Neural cell (in vitro differentiated cells): ENCODE data around the gene PTPRD. TPM values are rescaled to one million over a fixed set of nuclear protein-coding genes. Genes with fewer than 3 reads are reported as not detected.

Source experiments
- H2AFZ ChIP-seq: fragments of 200-600, 300-800 bp; sonication (generic), shearing (Covaris generic); 2 replicates; pipeline ENCODE4 v1.6.0; 2014; ENCODE audit warnings: low read depth, mild to moderate bottlenecking, antibody characterized with exemption, low read length, moderate library complexity
- H3F3A ChIP-seq: fragments of 200-600 bp; shearing (Covaris generic); 2 replicates; pipeline ENCODE4 v1.6.1; 2016; ENCODE audit warnings: mild to moderate bottlenecking, moderate library complexity, mixed read lengths, antibody characterized with exemption, low read length; ENCODE audit not compliant: insufficient read depth, poor library complexity, severe bottlenecking
- H3K27ac ChIP-seq: fragments of 200-600, 300-800 bp; sonication (generic), shearing (Covaris generic); 2 replicates; pipeline ENCODE4 v1.5.1; 2014; ENCODE audit warnings: mild to moderate bottlenecking, low read length, moderate library complexity
- H3K27me3 ChIP-seq: fragments of 300-800, 200-600 bp; sonication (generic), shearing (Covaris generic); 2 replicates; pipeline ENCODE4 v1.6.0; 2014; ENCODE audit warnings: mild to moderate bottlenecking, low read depth, low read length, moderate library complexity; ENCODE audit not compliant: insufficient read depth
- H3K36me3 ChIP-seq: fragments of 300-800, 200-600 bp; sonication (generic), shearing (Covaris generic); 2 replicates; pipeline ENCODE4 v1.5.1; 2014; ENCODE audit warnings: mild to moderate bottlenecking, antibody characterized with exemption, low read length, moderate library complexity; ENCODE audit not compliant: insufficient read depth
- H3K4me2 ChIP-seq: fragments of 300-800, 200-600 bp; sonication (generic), shearing (Covaris generic); 2 replicates; pipeline ENCODE4 v1.6.0; 2014; ENCODE audit warnings: mild to moderate bottlenecking, low read length
- H3K4me3 ChIP-seq: fragments of 300-800, 200-600 bp; sonication (generic), shearing (Covaris generic); 2 replicates; pipeline ENCODE4 v1.5.1; 2014; ENCODE audit warnings: mild to moderate bottlenecking, low read length, moderate library complexity
- H3K79me2 ChIP-seq: fragments of 200-600 bp; shearing (Covaris generic); replicated peaks from 2 replicates; pipeline ENCODE4 v1.6.0; 2014; ENCODE audit warnings: mild to moderate bottlenecking, low read length, moderate library complexity; ENCODE audit not compliant: insufficient read depth
- H3K9ac ChIP-seq: fragments of 300-800, 200-600 bp; sonication (generic), shearing (Covaris generic); 2 replicates; pipeline ENCODE4 v1.6.1; 2016; ENCODE audit warnings: mild to moderate bottlenecking, low read length, mixed read lengths
- H3K9me2 ChIP-seq: fragments of 200-600 bp; shearing (Covaris generic); 2 replicates; pipeline ENCODE4 v1.6.1; 2016; ENCODE audit warnings: mild to moderate bottlenecking, low read length, mixed read lengths; ENCODE audit not compliant: insufficient read depth
- H3K9me3 ChIP-seq: fragments of 200-600, 300-800 bp; sonication (generic), shearing (Covaris generic); 2 replicates; pipeline ENCODE4 v1.6.1; 2016; ENCODE audit warnings: mild to moderate bottlenecking, mixed run types, low read length, moderate library complexity, mixed read lengths
- H4K20me1 ChIP-seq: fragments of 200-600 bp; shearing (Covaris generic); 2 replicates; pipeline ENCODE4 v1.6.1; 2016; ENCODE audit warnings: mild to moderate bottlenecking, mixed run types; ENCODE audit not compliant: insufficient read depth
- CTCF ChIP-seq: fragments of 450-650 bp; IDR thresholded peaks from 2 replicates; pipeline ENCODE4 v1.5.1; 2014; ENCODE audit warnings: antibody characterized with exemption, mild to moderate bottlenecking, moderate library complexity; ENCODE audit not compliant: poor library complexity, severe bottlenecking
- EP300 ChIP-seq: fragments of 450-650 bp; conservative IDR thresholded peaks from 2 replicates; pipeline ENCODE4 v1.6.1; 2014; ENCODE audit warnings: antibody characterized with exemption, mild to moderate bottlenecking, moderate library complexity; ENCODE audit not compliant: poor library complexity, severe bottlenecking
- EZH2 ChIP-seq: fragments of 200-600, 300-800 bp; shearing (Covaris generic), sonication (generic); IDR thresholded peaks from 2 replicates; pipeline ENCODE4 v1.6.1; 2014; ENCODE audit warnings: antibody characterized with exemption, low read length, borderline replicate concordance, mild to moderate bottlenecking; ENCODE audit not compliant: insufficient read depth, poor library complexity, severe bottlenecking
- MXI1 ChIP-seq: fragments of 450-650 bp; conservative IDR thresholded peaks from 2 replicates; pipeline ENCODE4 v1.6.1; 2014; ENCODE audit warnings: antibody characterized with exemption, mild to moderate bottlenecking; ENCODE audit not compliant: poor library complexity, severe bottlenecking
- POLR2AphosphoS5 ChIP-seq: IDR thresholded peaks from 2 replicates; pipeline ENCODE4 v1.6.1; 2012
- RAD21 ChIP-seq: fragments of 450-650 bp; conservative IDR thresholded peaks from 2 replicates; pipeline ENCODE4 v1.6.1; 2014; ENCODE audit warnings: antibody characterized with exemption, mild to moderate bottlenecking, moderate library complexity
- REST ChIP-seq: IDR thresholded peaks from 2 replicates; pipeline ENCODE4 v1.6.1; 2012; ENCODE audit warnings: borderline replicate concordance
- SMC3 ChIP-seq: fragments of 450-650 bp; conservative IDR thresholded peaks from 2 replicates; pipeline ENCODE4 v1.6.1; 2014; ENCODE audit warnings: antibody characterized with exemption, mild to moderate bottlenecking, moderate library complexity; ENCODE audit not compliant: poor library complexity
- TAF1 ChIP-seq: IDR thresholded peaks from 2 replicates; pipeline ENCODE4 v1.6.1; 2012; ENCODE audit warnings: low read depth
- polyA plus RNA-seq: library from polyadenylated mRNA; depleted of rRNA; stranded (reverse); fragments of >200 nt; gene quantifications from 2 replicates; pipeline ENCODE4 v1.2.3, GENCODE V29; 2014

Gene PTPRD
- polyA plus RNA-seq, 1 donor from 2014 or later: 143 TPM

- Histone ChIP-seq H3K4me3 (no peak overlapping the region), H3K27me3 (no peaks in the 10 kb centered on the region), H3K9me3 (no peaks in the 10 kb centered on the region), H3K4me2 (no peak overlapping the region), H4K20me1 (no peaks in the 10 kb centered on the region), H3K9ac (no peak overlapping the region), H3K79me2 (no peaks in the 10 kb centered on the region), H2AFZ (no peak overlapping the region), H3F3A (no peaks in the 10 kb centered on the region), H3K36me3 (no peaks in the 10 kb centered on the region), H3K9me2 (no peaks in the 10 kb centered on the region), H3K27ac (no peak overlapping the region)
- TF ChIP-seq EP300 (no peak), REST (no peak), MXI1 (no peak)
These were observed 2193.1 kb downstream of the PTPRD start for GRCh38 chr9:8419596-8420275.

- no peaks in the 10 kb centered on the region for H3K9me2 ChIP-seq
- no peaks in the 10 kb centered on the region for H3K27me3 ChIP-seq
- TF ChIP-seq MXI1: no peak
- TF ChIP-seq EZH2: no peak
- TF ChIP-seq CTCF: no peak
- no peak for TF ChIP-seq RAD21
- no peak for TF ChIP-seq REST
- no peak for TF ChIP-seq SMC3
- TF ChIP-seq TAF1: no peak
- no peak for TF ChIP-seq POLR2AphosphoS5
- TF ChIP-seq EP300: no peak
- no peaks in the 10 kb centered on the region for H3K9me3 ChIP-seq
- no peak overlapping the region for H3K9ac ChIP-seq
- no peak overlapping the region for H3K4me2 ChIP-seq
- H2AFZ ChIP-seq: no peak overlapping the region
- H4K20me1 ChIP-seq: no peaks in the 10 kb centered on the region
- H3K27ac ChIP-seq: no peak overlapping the region
- no peak overlapping the region for H3K4me3 ChIP-seq
- no peaks in the 10 kb centered on the region for H3F3A ChIP-seq
- H3K36me3 ChIP-seq: no peaks in the 10 kb centered on the region
- H3K79me2 ChIP-seq: no peaks in the 10 kb centered on the region
These were observed 2195.5 kb downstream of the PTPRD start for GRCh38 chr9:8417341-8417740.
